Measurements from ENCODE around the gene NHLRC2. TPM values are rescaled to one million over a fixed set of nuclear protein-coding genes. Genes with fewer than 3 reads are reported as not detected.
A peak's percentile ranks its signal among the peaks of the same experiment; 100 is the strongest.

NHLRC2 gene
- total and polyA plus RNA-seq, 8 donors, result 2.8 to 112 (median 16.4) TPM

- DNase-seq, result peak; percentile 61 to 91
- H3K27ac ChIP-seq, result peak overlapping the region; percentile 63 to 85 (median 78)
Observed at GRCh38 chr10:113960617-113961181, 106.2 kb downstream of the NHLRC2 start.

DNA sequence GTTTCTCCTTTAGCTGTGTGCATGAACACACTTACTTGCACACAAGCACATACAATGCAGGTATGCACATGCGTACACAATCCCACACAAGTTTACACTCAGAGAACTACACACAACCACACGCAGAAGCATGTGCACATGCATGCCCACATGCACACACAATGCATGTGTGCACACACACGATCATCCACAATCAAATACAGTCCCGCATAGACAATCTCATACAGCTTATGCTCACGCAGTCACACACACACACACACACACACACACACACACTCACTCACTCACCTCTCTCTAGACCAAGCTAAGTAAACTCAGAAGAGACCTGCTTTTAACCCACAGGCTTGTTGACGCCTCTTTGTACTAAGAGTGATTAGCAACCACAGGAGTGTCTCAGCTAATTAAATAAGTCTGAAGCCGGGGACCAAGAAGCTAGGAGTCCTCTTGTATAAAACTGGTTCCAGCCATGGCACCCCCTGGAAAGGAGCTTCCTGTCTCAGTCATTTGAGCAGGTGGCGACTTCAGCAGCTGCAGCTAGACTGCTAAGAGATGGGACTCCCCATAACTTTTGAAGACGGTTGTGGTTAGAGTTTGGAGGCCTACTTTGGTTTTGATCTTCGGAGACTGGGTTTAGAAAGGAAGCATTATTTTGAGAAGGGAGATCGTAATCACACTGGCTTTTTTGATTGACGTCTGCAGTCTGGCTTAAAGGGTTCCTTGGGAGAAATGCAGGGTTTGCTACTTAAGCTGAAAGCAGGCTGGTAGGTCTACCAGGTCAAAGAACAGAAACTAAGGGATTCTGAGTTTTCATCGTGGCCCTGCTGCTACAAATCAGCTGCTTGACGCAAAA lies 106.9 kb downstream of the NHLRC2 start:
- TF ChIP-seq, protein P1, sequence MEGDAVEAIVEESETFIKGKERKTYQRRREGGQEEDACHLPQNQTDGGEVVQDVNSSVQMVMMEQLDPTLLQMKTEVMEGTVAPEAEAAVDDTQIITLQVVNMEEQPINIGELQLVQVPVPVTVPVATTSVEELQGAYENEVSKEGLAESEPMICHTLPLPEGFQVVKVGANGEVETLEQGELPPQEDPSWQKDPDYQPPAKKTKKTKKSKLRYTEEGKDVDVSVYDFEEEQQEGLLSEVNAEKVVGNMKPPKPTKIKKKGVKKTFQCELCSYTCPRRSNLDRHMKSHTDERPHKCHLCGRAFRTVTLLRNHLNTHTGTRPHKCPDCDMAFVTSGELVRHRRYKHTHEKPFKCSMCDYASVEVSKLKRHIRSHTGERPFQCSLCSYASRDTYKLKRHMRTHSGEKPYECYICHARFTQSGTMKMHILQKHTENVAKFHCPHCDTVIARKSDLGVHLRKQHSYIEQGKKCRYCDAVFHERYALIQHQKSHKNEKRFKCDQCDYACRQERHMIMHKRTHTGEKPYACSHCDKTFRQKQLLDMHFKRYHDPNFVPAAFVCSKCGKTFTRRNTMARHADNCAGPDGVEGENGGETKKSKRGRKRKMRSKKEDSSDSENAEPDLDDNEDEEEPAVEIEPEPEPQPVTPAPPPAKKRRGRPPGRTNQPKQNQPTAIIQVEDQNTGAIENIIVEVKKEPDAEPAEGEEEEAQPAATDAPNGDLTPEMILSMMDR (IDR thresholded peaks at IDR 0.05), result no peak
- TF ChIP-seq POLR2AphosphoS5 (IDR thresholded peaks at IDR 0.05) (no peak), POLR2A (IDR thresholded peaks at IDR 0.05) (no peak), EP300 (IDR thresholded peaks at IDR 0.05) (no peak)
- Histone ChIP-seq H3K4me3 (no peak overlapping the region), H3K9me3 (no peaks in the 10 kb centered on the region), H3K27ac (peak overlapping the region; percentile 63 to 85 (median 78)), H3K36me3 (no peaks in the 10 kb centered on the region), H3K4me1 (peaks cover 38 to 61% (median 47%) of the 10 kb centered on the region in 4 donors), H3K27me3 (no peaks in the 10 kb centered on the region)
- WGBS, 5 donors, result 43 to 63% (median 58%) methylated on average over 13 to 14 of the region's 14 CpGs
- intact Hi-C loops (cut with DNase I; ENCODE audit: low total_unique reads), result no loop called here
- peak in 1 of 2 donors; percentile 81 for DNase-seq

More at GRCh38 chr10:113960617-113961181, 106.2 kb downstream of the NHLRC2 start:
- Histone ChIP-seq H3K4me3 (peak overlapping the region in 1 of 4 donors; percentile 28), H3K4me1 (peaks cover 38 to 66% (median 48%) of the 10 kb centered on the region in 4 donors), H3K36me3 (no peaks in the 10 kb centered on the region), H3K27me3 (no peaks in the 10 kb centered on the region), H3K9me3 (no peaks in the 10 kb centered on the region)
- peak in 2 of 3 donors; percentile 21 to 45 for TF ChIP-seq POLR2AphosphoS5 (IDR thresholded peaks at IDR 0.05)
- TF ChIP-seq, protein P1 (IDR thresholded peaks at IDR 0.05), result no peak
- WGBS, 5 donors, result 31 to 53% (median 47%) methylated on average over 11 of the region's 11 CpGs
- intact Hi-C loops (cut with DNase I; ENCODE audit: low total_unique reads), result no loop called here

DNA sequence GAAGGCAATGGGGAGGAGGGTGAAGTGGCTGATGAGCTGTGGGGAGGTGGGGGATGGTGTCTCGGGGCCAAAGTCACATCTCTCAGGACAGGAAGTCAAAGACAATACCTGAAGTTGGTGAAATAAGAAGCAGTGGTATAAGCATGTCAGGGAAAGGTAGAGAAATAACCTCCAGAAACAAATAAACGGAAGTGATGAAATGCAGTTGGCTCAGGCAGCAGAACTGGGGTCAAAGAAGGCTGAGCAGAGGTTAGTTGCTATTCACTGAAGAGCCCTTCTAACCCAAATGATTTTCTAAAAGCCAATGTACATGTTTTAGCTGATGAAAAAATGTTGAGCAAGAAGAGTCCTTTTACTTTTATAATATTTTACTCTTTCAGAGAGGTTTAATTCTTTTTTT lies 110.6 kb downstream of the NHLRC2 start:
- TF ChIP-seq, protein P1 (IDR thresholded peaks at IDR 0.05), result no peak
- no peak for TF ChIP-seq POLR2AphosphoS5 (IDR thresholded peaks at IDR 0.05)
- TF ChIP-seq POLR2A (IDR thresholded peaks at IDR 0.05), result no peak
- no peak for TF ChIP-seq EP300 (IDR thresholded peaks at IDR 0.05)
- no peaks in the 10 kb centered on the region for H3K36me3 ChIP-seq
- no peak overlapping the region for H3K4me3 ChIP-seq
- H3K27me3 ChIP-seq, result no peaks in the 10 kb centered on the region
- H3K27ac ChIP-seq, result no peak overlapping the region
- H3K9me3 ChIP-seq, result peaks cover 0 to 7% (median 0%) of the 10 kb centered on the region in 4 donors
- intact Hi-C loops (cut with DNase I; ENCODE audit: low total_unique reads), result no loop called here
- H3K4me1 ChIP-seq, result peaks cover 10 to 24% (median 17%) of the 10 kb centered on the region in 4 donors
- DNase-seq, result no peak
- 59 to 82% (median 70%) methylated on average over 2 of the region's 2 CpGs for WGBS, 5 donors

DNA sequence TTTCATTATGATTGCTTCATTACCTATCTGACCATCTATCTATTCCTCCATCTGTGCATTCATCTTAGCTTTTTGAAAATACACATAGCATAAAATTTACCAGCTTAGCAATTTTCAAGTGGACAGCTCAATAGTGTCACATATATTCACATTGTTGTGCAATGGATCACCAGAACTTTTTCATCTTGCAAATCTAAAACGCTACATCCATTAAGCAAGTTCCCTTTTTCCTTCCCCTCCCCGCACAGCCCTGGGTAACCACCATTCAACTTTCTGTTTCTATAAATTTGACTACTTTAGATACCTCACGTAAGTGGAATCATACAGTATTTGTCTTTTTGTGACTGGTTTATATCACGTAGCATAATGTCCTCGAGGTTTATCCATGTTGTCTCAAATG lies 111.2 kb downstream of the NHLRC2 start:
- H3K36me3 ChIP-seq, result no peaks in the 10 kb centered on the region
- TF ChIP-seq EP300 (IDR thresholded peaks at IDR 0.05) (no peak), POLR2A (IDR thresholded peaks at IDR 0.05) (no peak), POLR2AphosphoS5 (IDR thresholded peaks at IDR 0.05) (no peak)
- TF ChIP-seq, protein P1 (IDR thresholded peaks at IDR 0.05), result no peak
- no peak overlapping the region for H3K27ac ChIP-seq
- H3K27me3 ChIP-seq, result no peaks in the 10 kb centered on the region
- no peak overlapping the region for H3K4me3 ChIP-seq
- H3K9me3 ChIP-seq, result peaks cover 0 to 7% (median 0%) of the 10 kb centered on the region in 4 donors
- 66 to 89% (median 71%) methylated on average over 5 of the region's 5 CpGs for WGBS, 5 donors
- H3K4me1 ChIP-seq, result peaks cover 5 to 18% (median 13%) of the 10 kb centered on the region in 4 donors
- DNase-seq, result no peak
- intact Hi-C loops (cut with DNase I; ENCODE audit: low total_unique reads), result no loop called here

Small RNA genes within 50 kb of the gene (small RNA-seq; reads per million reads assigned to genes)
- gene RF00560, result 0 reads per million in 4 donors

Other genes with a start within 250 kb of the NHLRC2 start
- gene NRAP, start 190.6 kb upstream of the NHLRC2 start, total RNA-seq, result under 1 TPM in 1 of 5 donors, not detected in 4; 0.18 TPM
- under 1 TPM; 0.03 to 0.92 (median 0.19) TPM for gene NRAP, start 190.6 kb upstream of the NHLRC2 start, polyA plus RNA-seq
- 10 to 100 TPM; 15.1 to 62.6 (median 20.4) TPM for gene CASP7, start 174.7 kb upstream of the NHLRC2 start, total RNA-seq
- 10 to 100 TPM; 20.2 to 77.9 (median 31.7) TPM for gene CASP7, start 174.7 kb upstream of the NHLRC2 start, polyA plus RNA-seq
- gene PLEKHS1, start 103.0 kb upstream of the NHLRC2 start, total RNA-seq, result 1 to 10 TPM in 4 of 5 donors, not detected in 1; 1.3 to 2.9 (median 1.7) TPM
- gene PLEKHS1, start 103.0 kb upstream of the NHLRC2 start, polyA plus RNA-seq, result 1 to 10 TPM in 2 of 3 donors, under 1 TPM in 1; 0.46 to 1.7 (median 1.1) TPM
- gene DCLRE1A, start 579 bp upstream of the NHLRC2 start, total RNA-seq, result 10 to 100 TPM in 2 of 5 donors, 1 to 10 TPM in 3; 2.0 to 11.7 (median 5.2) TPM
- 1 to 10 TPM; 2.8 to 3.7 (median 3.5) TPM for gene DCLRE1A, start 579 bp upstream of the NHLRC2 start, polyA plus RNA-seq
- gene ADRB1, start 189.2 kb downstream of the NHLRC2 start, total RNA-seq, result 1 to 10 TPM in 1 of 5 donors, under 1 TPM in 2, not detected in 2; 0.58 to 1.7 (median 0.87) TPM
- under 1 TPM; 0.43 to 0.76 (median 0.50) TPM for gene ADRB1, start 189.2 kb downstream of the NHLRC2 start, polyA plus RNA-seq

All from stomach (tissue), 9 donors.